ENCODE data around the gene MAP3K5.
"Not testable (repeated sequence)": the region's sequence is repeated elsewhere in the genome, so short reads cannot be mapped to it uniquely, and the experiment has no call there.

The MAP3K5 gene

GRCh38 chr6:136725124-136725523 lies 67.2 kb downstream of the MAP3K5 start:
- DNase-seq (ENCODE audit: low spot score), result no peak

- DNase-seq (ENCODE audit: low spot score), result no peak
Measured at GRCh38 chr6:136723780-136724179, 68.5 kb downstream of the MAP3K5 start.

GRCh38 chr6:136721467-136721866 lies 70.8 kb downstream of the MAP3K5 start:
- no peak for DNase-seq (ENCODE audit: low spot score)

GRCh38 chr6:136720045-136720770 lies 72.1 kb downstream of the MAP3K5 start:
- no peak for DNase-seq (ENCODE audit: low spot score)

GRCh38 chr6:136719280-136720044 lies 72.8 kb downstream of the MAP3K5 start:
- peak; percentile 77 for DNase-seq (ENCODE audit: low spot score)

- DNase-seq (ENCODE audit: low spot score), result no peak
Measured at GRCh38 chr6:136718476-136718875, 73.8 kb downstream of the MAP3K5 start.

GRCh38 chr6:136717716-136717990 lies 74.6 kb downstream of the MAP3K5 start:
- peak; percentile 72 for DNase-seq (ENCODE audit: low spot score)

GRCh38 chr6:136716917-136717715 lies 75.2 kb downstream of the MAP3K5 start:
- peak; percentile 47 for DNase-seq (ENCODE audit: low spot score)

GRCh38 chr6:136712642-136713041 lies 79.6 kb downstream of the MAP3K5 start:
- DNase-seq (ENCODE audit: low spot score), result not testable (repeated sequence)

GRCh38 chr6:136711644-136712043 lies 80.6 kb downstream of the MAP3K5 start:
- no peak for DNase-seq (ENCODE audit: low spot score)

- no peak for DNase-seq (ENCODE audit: low spot score)
Measured at GRCh38 chr6:136710877-136711552, 81.3 kb downstream of the MAP3K5 start.

GRCh38 chr6:136709429-136709828 lies 82.8 kb downstream of the MAP3K5 start:
- no peak for DNase-seq (ENCODE audit: low spot score)

GRCh38 chr6:136706430-136706829 lies 85.8 kb downstream of the MAP3K5 start:
- DNase-seq (ENCODE audit: low spot score), result peak; percentile 52

GRCh38 chr6:136703331-136703865 lies 88.9 kb downstream of the MAP3K5 start:
- DNase-seq (ENCODE audit: low spot score), result no peak

GRCh38 chr6:136701045-136701444 lies 91.2 kb downstream of the MAP3K5 start:
- DNase-seq (ENCODE audit: low spot score), result no peak

GRCh38 chr6:136699358-136699757 lies 92.9 kb downstream of the MAP3K5 start:
- no peak for DNase-seq (ENCODE audit: low spot score)

GRCh38 chr6:136696783-136697364 lies 95.4 kb downstream of the MAP3K5 start:
- DNase-seq (ENCODE audit: low spot score), result no peak

- DNase-seq (ENCODE audit: low spot score), result no peak
Measured at GRCh38 chr6:136696238-136696637, 96.0 kb downstream of the MAP3K5 start.

GRCh38 chr6:136695412-136695811 lies 96.9 kb downstream of the MAP3K5 start:
- no peak for DNase-seq (ENCODE audit: low spot score)

- no peak for DNase-seq (ENCODE audit: low spot score)
Measured at GRCh38 chr6:136693090-136693489, 99.2 kb downstream of the MAP3K5 start.

- DNase-seq (ENCODE audit: low spot score), result not testable (repeated sequence)
Measured at GRCh38 chr6:136687894-136688293, 104.4 kb downstream of the MAP3K5 start.
